B cell (primary cell): ENCODE data around the gene ADCK2. TPM values are rescaled to one million over a fixed set of nuclear protein-coding genes. Genes with fewer than 3 reads are reported as not detected.
"Not testable (repeated sequence)": the region's sequence is repeated elsewhere in the genome, so short reads cannot be mapped to it uniquely, and the experiment has no call there.

Experiments used
- ATAC-seq: fragments of 200-7000 bp; cut with Tn5 transposase; one replicate; pipeline ENCODE4 v1.10.0; 2021; ENCODE audit warnings: low read depth, mild to moderate bottlenecking, moderate number of reproducible peaks, moderate library complexity
- CTCF ChIA-PET: fragments of 350-600 bp; sonication (Branson Sonifier 250); formaldehyde crosslinking; loops from one replicate; lab custom pipeline; 2021; ENCODE audit warnings: antibody characterized with exemption, inconsistent platforms; lab: Charles Lee
- POLR2A ChIA-PET: fragments of 350-600 bp; sonication (Branson Sonifier 250); formaldehyde crosslinking; loops from one replicate; lab custom pipeline; 2021; ENCODE audit warnings: antibody characterized with exemption; lab: Charles Lee
- DNase-seq: peaks from one replicate; pipeline ENCODE4 v3.0.0; 2013
- H2AFZ ChIP-seq: 2 replicates; pipeline ENCODE4 v1.6.1; 2012; ENCODE audit warnings: mild to moderate bottlenecking, low read depth, low read length; ENCODE audit not compliant: insufficient read depth, poor library complexity, severe bottlenecking
- H3K27ac ChIP-seq, 2 donors: 1 replicate in 1 of 2; 2 replicates in 1 of 2; pipeline ENCODE4 v1.5.1; 2012 to 2013; ENCODE audit warnings: low read length in 2 of 2, mild to moderate bottlenecking in 2 of 2, moderate library complexity in 1 of 2
- H3K27me3 ChIP-seq, 4 experiments: fragments of 200-600 bp in 1 of 4; sonication (generic) in 1 of 4; replicated peaks in 1 of 4; 1 replicate in 2 of 4; 2 replicates in 2 of 4; pipeline versions ENCODE4 v1.6.1 to v1.7.0; 2013 to 2016; ENCODE audit warnings: low read length in 3 of 4, mild to moderate bottlenecking in 2 of 4, mixed read lengths in 1 of 4, moderate library complexity in 1 of 4; ENCODE audit not compliant: insufficient read depth in 4 of 4, control insufficient read depth in 3 of 4; ENCODE audit errors: control extremely low read depth in 1 of 4
- H3K36me3 ChIP-seq, 2 experiments: replicated peaks in 1 of 2; 1 replicate in 1 of 2; 2 replicates in 1 of 2; pipeline versions ENCODE4 v1.6.1 to v1.7.1; 2013; ENCODE audit warnings: low read length in 1 of 2; ENCODE audit not compliant: insufficient read depth in 2 of 2, control insufficient read depth in 1 of 2; ENCODE audit errors: control extremely low read depth in 1 of 2, extremely low read depth in 1 of 2
- H3K4me1 ChIP-seq, 2 donors: fragments of 200-600 bp in 1 of 2; sonication (generic) in 1 of 2; 1 replicate in 1 of 2; 2 replicates in 1 of 2; pipeline versions ENCODE4 v1.5.1 to v1.6.1; 2013 to 2017; ENCODE audit warnings: low read length in 2 of 2; ENCODE audit not compliant: control insufficient read depth in 2 of 2, insufficient read depth in 2 of 2
- H3K4me2 ChIP-seq: replicated peaks from 2 replicates; pipeline ENCODE3; 2012; ENCODE audit warnings: mild to moderate bottlenecking, low read depth, low read length; ENCODE audit not compliant: poor library complexity, severe bottlenecking
- H3K4me3 ChIP-seq, 5 experiments: fragments of 200-600 bp in 1 of 5; sonication (generic) in 1 of 5; 1 replicate in 3 of 5; 2 replicates in 2 of 5; pipeline versions ENCODE4 v1.5.1 to v1.7.0; 2011 to 2016; ENCODE audit warnings: low read length in 4 of 5, mild to moderate bottlenecking in 4 of 5, low read depth in 2 of 5, control low read depth in 1 of 5, moderate library complexity in 1 of 5; ENCODE audit not compliant: insufficient read depth in 1 of 5; ENCODE audit errors: control extremely low read depth in 1 of 5, extremely low read depth in 1 of 5
- H3K79me2 ChIP-seq: fragments of 200-600 bp; sonication (generic); one replicate; pipeline ENCODE4 v1.6.0; 2016; ENCODE audit warnings: low read length; ENCODE audit not compliant: control insufficient read depth, insufficient read depth
- H3K9ac ChIP-seq: fragments of 200-600 bp; sonication (generic); 2 replicates; pipeline ENCODE4 v1.6.1; 2017; ENCODE audit warnings: mild to moderate bottlenecking, low read length, moderate library complexity
- H3K9me3 ChIP-seq, 3 donors: one replicate each; pipeline versions ENCODE4 v1.6.1 to v1.7.1; 2013; ENCODE audit warnings: low read length in 2 of 3; ENCODE audit not compliant: control insufficient read depth in 2 of 3, insufficient read depth in 1 of 3; ENCODE audit errors: control extremely low read depth in 1 of 3
- H4K20me1 ChIP-seq: 2 replicates; pipeline ENCODE4 v1.6.0; 2012; ENCODE audit warnings: mild to moderate bottlenecking, low read length; ENCODE audit not compliant: insufficient read depth, control insufficient read depth, poor library complexity, severe bottlenecking
- H3K27ac Mint-ChIP-seq: one replicate; pipeline ENCODE4 v1.8.0; 2021; ENCODE audit warnings: mixed read lengths
- H3K27me3 Mint-ChIP-seq: one replicate; pipeline ENCODE4 v1.8.0; 2021; ENCODE audit warnings: mixed read lengths
- H3K4me1 Mint-ChIP-seq: one replicate; pipeline ENCODE4 v1.8.0; 2021; ENCODE audit warnings: mixed read lengths
- H3K4me3 Mint-ChIP-seq: one replicate; pipeline ENCODE4 v1.8.0; 2021; ENCODE audit warnings: mixed read lengths
- H3K9me3 Mint-ChIP-seq: one replicate; pipeline ENCODE4 v1.8.0; 2022; ENCODE audit warnings: mixed read lengths; ENCODE audit not compliant: insufficient read depth
- CTCF ChIP-seq: fragments of 200-600 bp; IDR thresholded peaks from one replicate; pipeline ENCODE4 v1.8.0; 2022; ENCODE audit warnings: antibody characterized with exemption, mild to moderate bottlenecking
- EZH2 ChIP-seq: IDR thresholded peaks from 2 replicates; pipeline ENCODE4 v1.6.1; 2012; ENCODE audit warnings: borderline replicate concordance, low read depth, mild to moderate bottlenecking, moderate library complexity, low read length; ENCODE audit not compliant: insufficient read depth, poor library complexity, severe bottlenecking
- WGBS: methylation state at CpG from one replicate; pipeline ENCODE4 v1.1.5; 2013; ENCODE audit warnings: missing lambda C conversion rate; ENCODE audit not compliant: insufficient coverage; 5-methylcytosine and 5-hydroxymethylcytosine counted together
- intact Hi-C: fragments of 100-400 bp; cut with micrococcal nuclease; formaldehyde crosslinking; loops from one replicate; pipeline ENCODE4 v1.10.0; 2022
- polyA plus RNA-seq: library from polyadenylated mRNA; depleted of rRNA; stranded (reverse); fragments of >200 nt; gene quantifications from 2 replicates; pipeline ENCODE4 v1.2.3, GENCODE V29; 2012
- total RNA-seq, 2 donors: library from RNA; stranded (reverse); fragments of 120-200 nt in 1 of 2; gene quantifications; 1 replicate in 1 of 2; 2 replicates in 1 of 2; pipeline versions ENCODE4 v1.2.3 to v1.2.4, GENCODE V29; 2013 to 2022

The ADCK2 gene
- total and polyA plus RNA-seq, 2 donors (not counting 1 experiment from before 2014, with no cell fraction given), result 13.3 to 32.6 TPM

GRCh38 chr7:140707132-140707531, 34.4 kb downstream of the ADCK2 start:
- Mint-ChIP-seq H3K27me3 (no peaks in the 10 kb centered on the region), H3K4me1 (no peaks in the 10 kb centered on the region), H3K27ac (no peak overlapping the region), H3K9me3 (no peaks in the 10 kb centered on the region), H3K4me3 (no peak overlapping the region)
- Histone ChIP-seq H3K36me3 (peaks cover 1 to 22% of the 10 kb centered on the region in 2 experiments), H3K4me2 (no peak overlapping the region), H3K27ac (no peak overlapping the region), H2AFZ (no peak overlapping the region), H3K4me3 (no peak overlapping the region), H4K20me1 (no peaks in the 10 kb centered on the region), H3K9me3 (no peaks in the 10 kb centered on the region), H3K27me3 (no peaks in the 10 kb centered on the region), H3K9ac (no peak overlapping the region), H3K79me2 (peaks cover 11% of the 10 kb centered on the region), H3K4me1 (no peaks in the 10 kb centered on the region)
- DNase-seq (no peak), ATAC-seq (no peak)
- intact Hi-C loops, result loop anchor here (5.0 kb wide), 1 partner anchor 35 kb away; the partner anchor contains the start of gene ADCK2
- POLR2A ChIA-PET, result no interaction called here
- 95% methylated on average over 3 of the region's 5 CpGs for WGBS
- CTCF ChIA-PET, result no interaction called here
- TF ChIP-seq EZH2, result no peak
- TF ChIP-seq CTCF, result no peak

- H3K4me3 ChIP-seq, POLR2A ChIA-PET, H3K9me3 Mint-ChIP-seq, CTCF ChIA-PET, H4K20me1 ChIP-seq, H3K27me3 ChIP-seq, H3K27ac ChIP-seq, H2AFZ ChIP-seq, DNase-seq, H3K9me3 ChIP-seq, H3K27ac Mint-ChIP-seq, H3K9ac ChIP-seq, H3K27me3 Mint-ChIP-seq, H3K4me1 ChIP-seq, ATAC-seq, H3K4me2 ChIP-seq, H3K4me3 Mint-ChIP-seq, H3K79me2 ChIP-seq, H3K4me1 Mint-ChIP-seq: not testable (repeated sequence)
- WGBS, result no CpG with 5 or more reads among the region's 4 CpGs
- H3K36me3 ChIP-seq, result peaks cover 1 to 22% of the 10 kb centered on the region in 2 experiments
- intact Hi-C loops, result loop anchor here (5.0 kb wide), 1 partner anchor 36 kb away; the partner anchor contains the start of gene ADCK2
These were observed 36.0 kb downstream of the ADCK2 start for GRCh38 chr7:140708764-140709163.

GRCh38 chr7:140712392-140712791, 39.6 kb downstream of the ADCK2 start:
- POLR2A ChIA-PET, result not testable (repeated sequence)

More at GRCh38 chr7:140712392-140712791, 39.6 kb downstream of the ADCK2 start:
- H3K4me3 ChIP-seq, H3K9me3 ChIP-seq, H2AFZ ChIP-seq, H3K79me2 ChIP-seq, intact Hi-C loops, CTCF ChIA-PET, H3K27me3 ChIP-seq, H3K4me1 ChIP-seq, H3K9ac ChIP-seq, H3K27ac Mint-ChIP-seq, H3K36me3 ChIP-seq, H3K4me3 Mint-ChIP-seq, ATAC-seq, H3K4me2 ChIP-seq, H4K20me1 ChIP-seq, H3K27me3 Mint-ChIP-seq, H3K4me1 Mint-ChIP-seq, H3K9me3 Mint-ChIP-seq, DNase-seq, H3K27ac ChIP-seq: not testable (repeated sequence)
